HepG2 (cell line): ENCODE results near the gene PRR14. TPM values are rescaled to one million over a fixed set of nuclear protein-coding genes. Genes with fewer than 3 reads are reported as not detected.

Experiments
- ATF2 ChIP-seq: sonication (generic); formaldehyde crosslinking; IDR thresholded peaks from 2 replicates; pipeline ENCODE4 v1.4.0; 2020; ENCODE audit warnings: missing genetic modification reagents
- BATF2 ChIP-seq: sonication (generic); formaldehyde crosslinking; IDR thresholded peaks from 2 replicates; pipeline ENCODE4 v1.8.0; 2022; ENCODE audit warnings: mild to moderate bottlenecking, missing genetic modification reagents, moderate library complexity
- ELF3 ChIP-seq: IDR thresholded peaks from 2 replicates; pipeline ENCODE4 v1.6.1; 2016; ENCODE audit warnings: missing genetic modification reagents, missing compliant biosample characterization
- GATAD1 ChIP-seq: IDR thresholded peaks from 2 replicates; pipeline ENCODE4 v1.6.1; 2016; ENCODE audit warnings: missing genetic modification reagents, missing compliant biosample characterization
- KIAA2018 ChIP-seq: sonication (generic); formaldehyde crosslinking; IDR thresholded peaks from 2 replicates; pipeline ENCODE4 v1.5.0; 2020; ENCODE audit warnings: mild to moderate bottlenecking, missing genetic modification reagents, borderline replicate concordance
- NCOR1 ChIP-seq: fragments of 200-600 bp; sonication (generic); IDR thresholded peaks from 2 replicates; pipeline ENCODE4 v1.7.0; 2017; ENCODE audit warnings: antibody characterized with exemption, low read length, borderline replicate concordance
- RELA ChIP-seq: sonication (generic); formaldehyde crosslinking; IDR thresholded peaks from 2 replicates; pipeline ENCODE4 v1.4.0; 2020; ENCODE audit warnings: missing genetic modification reagents
- SMC3 ChIP-seq: IDR thresholded peaks from 2 replicates; pipeline ENCODE4 v1.6.1; 2011; ENCODE audit warnings: low read length, improper control_type of control experiment
- SRY ChIP-seq: sonication (generic); formaldehyde crosslinking; IDR thresholded peaks from 2 replicates; pipeline ENCODE4 v1.8.0; 2022; ENCODE audit warnings: mild to moderate bottlenecking, missing genetic modification reagents
- TFE3 ChIP-seq: IDR thresholded peaks from 2 replicates; pipeline ENCODE4 v1.6.1; 2016
- ZBTB42 ChIP-seq: sonication (generic); formaldehyde crosslinking; IDR thresholded peaks from 2 replicates; pipeline ENCODE4 v1.5.0; 2020; ENCODE audit warnings: mild to moderate bottlenecking, missing genetic modification reagents
- ZNF280B ChIP-seq: sonication (generic); formaldehyde crosslinking; IDR thresholded peaks from 2 replicates; pipeline ENCODE4 v1.5.0; 2020; ENCODE audit warnings: missing genetic modification reagents, mild to moderate bottlenecking, borderline replicate concordance
- ZNF451 ChIP-seq: sonication (generic); formaldehyde crosslinking; IDR thresholded peaks from 2 replicates; pipeline ENCODE4 v1.5.0; 2020; ENCODE audit warnings: mild to moderate bottlenecking, missing genetic modification reagents
- ZNF747 ChIP-seq: sonication (generic); formaldehyde crosslinking; IDR thresholded peaks from 2 replicates; pipeline ENCODE4 v1.8.1; 2023; ENCODE audit warnings: missing genetic modification reagents, mild to moderate bottlenecking, borderline replicate concordance
- ZSCAN31 ChIP-seq: sonication (generic); formaldehyde crosslinking; IDR thresholded peaks from 2 replicates; pipeline ENCODE4 v1.5.0; 2020; ENCODE audit warnings: low read depth, mild to moderate bottlenecking, missing genetic modification reagents
- polyA plus RNA-seq, 8 experiments: library from polyadenylated mRNA; depleted of rRNA in 3 of 8; stranded (reverse) in 7 of 8; unstranded in 1 of 8; fragments of >200 nt; fragmentation: Illumina TruSeq in 4 of 8; extraction: Trizol in 4 of 8; gene quantifications; 2 replicates each; pipeline versions ENCODE4 v1.2.1 to v1.2.3, GENCODE V29; 2011 to 2016; ENCODE audit warnings: low read depth in 4 of 8, missing spikeins in 1 of 8, mixed read lengths in 1 of 8; ENCODE audit not compliant: insufficient read depth in 1 of 8
- total RNA-seq, 5 experiments: library from RNA; depleted of rRNA; stranded (reverse); fragments of >200 nt; fragmentation: Illumina TruSeq; extraction: Trizol; gene quantifications; 2 replicates each; pipeline ENCODE4 v1.2.3, GENCODE V29; 2016; ENCODE audit warnings: low read depth in 1 of 5

Gene PRR14
- total and polyA plus RNA-seq, 2 of the 13 experiments (the other 11 are each of a cell fraction or from before 2014, with no cell fraction given), result 8.4 to 11.0 TPM

GRCh38 chr16:30615358-30616091 is 35.2 kb upstream of the PRR14 start (continued):
- TF ChIP-seq KIAA2018 (CRISPR knock-in tag) (no peak), SRY (CRISPR knock-in tag) (no peak), BATF2 (CRISPR knock-in tag) (0 out of 2 replicates have a peak, but pooled peaks have one; percentile 52), NCOR1 (no peak), SMC3 (peak; percentile 56; the same call in 1 of the 2 replicates), TFE3 (CRISPR knock-in tag) (peak; percentile 22; the same call in 1 of the 2 replicates), ZSCAN31 (no peak), ELF3 (peak; percentile 28; the same call in 1 of the 2 replicates), ZBTB42 (CRISPR knock-in tag) (peak; percentile 59; the same call in 1 of the 2 replicates), GATAD1 (CRISPR knock-in tag) (peak; percentile 68), ZNF280B (CRISPR knock-in tag) (peak; percentile 90; the same call in 1 of the 2 replicates), ATF2 (CRISPR knock-in tag) (no peak), RELA (CRISPR knock-in tag) (no peak), ZNF747 (no peak), ZNF451 (0 out of 2 replicates have a peak, but pooled peaks have one; percentile 62)
